Liver (tissue), 9 donors: ENCODE data around the gene TMEM120B. TPM values are rescaled to one million over a fixed set of nuclear protein-coding genes. Genes with fewer than 3 reads are reported as not detected.

Experiments used
- DNase-seq: peaks from one replicate; pipeline ENCODE4 v3.0.0-alpha.2; 2017; ENCODE audit warnings: low spot score
- H3K27ac ChIP-seq, 2 donors: one replicate each; pipeline ENCODE4 v1.7.0; 2013; ENCODE audit warnings: inconsistent platforms in 2 of 2, low read length in 2 of 2, control low read depth in 1 of 2, low read depth in 1 of 2, mild to moderate bottlenecking in 1 of 2
- H3K27me3 ChIP-seq, 4 donors: one replicate each; pipeline versions ENCODE4 v1.6.1 to v1.7.0; 2013; ENCODE audit warnings: low read length in 3 of 4, inconsistent platforms in 1 of 4, mild to moderate bottlenecking in 1 of 4, moderate library complexity in 1 of 4; ENCODE audit not compliant: control insufficient read depth in 4 of 4, insufficient read depth in 4 of 4
- H3K36me3 ChIP-seq, 4 donors: one replicate each; pipeline versions ENCODE4 v1.6.1 to v1.7.0; 2013; ENCODE audit warnings: low read length in 3 of 4, mild to moderate bottlenecking in 3 of 4, low read depth in 1 of 4, moderate library complexity in 1 of 4; ENCODE audit not compliant: control insufficient read depth in 4 of 4, insufficient read depth in 3 of 4
- H3K4me1 ChIP-seq, 4 donors: one replicate each; pipeline versions ENCODE4 v1.6.1 to v1.7.0; 2013; ENCODE audit warnings: low read length in 3 of 4, mild to moderate bottlenecking in 3 of 4, moderate library complexity in 1 of 4; ENCODE audit not compliant: control insufficient read depth in 4 of 4, insufficient read depth in 4 of 4
- H3K4me3 ChIP-seq, 3 donors: one replicate each; pipeline versions ENCODE4 v1.6.1 to v1.7.0; 2013; ENCODE audit warnings: low read length in 3 of 3, control low read depth in 1 of 3, low read depth in 1 of 3, mild to moderate bottlenecking in 1 of 3
- H3K9ac ChIP-seq, 2 donors: one replicate each; pipeline ENCODE4 v1.7.0; 2013; ENCODE audit warnings: low read length in 2 of 2, mild to moderate bottlenecking in 2 of 2, moderate library complexity in 2 of 2, control low read depth in 1 of 2, low read depth in 1 of 2
- H3K9me3 ChIP-seq, 4 donors: one replicate each; pipeline versions ENCODE4 v1.6.1 to v1.7.0; 2013; ENCODE audit warnings: low read length in 3 of 4; ENCODE audit not compliant: control insufficient read depth in 4 of 4
- EGR1 ChIP-seq, 2 donors: IDR thresholded peaks; 2 replicates each; pipeline ENCODE4 v1.6.1; 2016 to 2018; ENCODE audit warnings: antibody characterized with exemption in 2 of 2, low read depth in 2 of 2
- FOXA1 ChIP-seq: IDR thresholded peaks from 2 replicates; pipeline ENCODE4 v1.6.1; 2016; ENCODE audit warnings: antibody characterized with exemption
- FOXA2 ChIP-seq: IDR thresholded peaks from 2 replicates; pipeline ENCODE4 v1.6.1; 2016; ENCODE audit warnings: antibody characterized with exemption
- GABPA ChIP-seq, 2 donors: IDR thresholded peaks in 1 of 2; conservative IDR thresholded peaks in 1 of 2; 2 replicates each; pipeline ENCODE4 v1.6.1; 2016; ENCODE audit warnings: antibody characterized with exemption in 2 of 2, mild to moderate bottlenecking in 1 of 2, moderate library complexity in 1 of 2
- HNF4A ChIP-seq, 2 donors: conservative IDR thresholded peaks; 2 replicates each; pipeline ENCODE4 v1.6.1; 2016; ENCODE audit warnings: antibody characterized with exemption in 2 of 2, mild to moderate bottlenecking in 2 of 2
- HNF4G ChIP-seq: IDR thresholded peaks from 2 replicates; pipeline ENCODE4 v1.6.1; 2016; ENCODE audit warnings: antibody characterized with exemption
- JUND ChIP-seq, 2 donors: IDR thresholded peaks; 2 replicates each; pipeline ENCODE4 v1.6.1; 2016; ENCODE audit warnings: antibody characterized with exemption in 2 of 2
- NR2F2 ChIP-seq: IDR thresholded peaks from 2 replicates; pipeline ENCODE4 v1.6.1; 2016; ENCODE audit warnings: antibody characterized with exemption
- RAD21 ChIP-seq, 2 donors: IDR thresholded peaks; 2 replicates each; pipeline ENCODE4 v1.6.1; 2016; ENCODE audit warnings: antibody characterized with exemption in 2 of 2, mild to moderate bottlenecking in 2 of 2
- RXRA ChIP-seq, 2 donors: IDR thresholded peaks; 2 replicates each; pipeline ENCODE4 v1.6.1; 2017 to 2018; ENCODE audit warnings: antibody characterized with exemption in 2 of 2, mild to moderate bottlenecking in 1 of 2
- SP1 ChIP-seq: IDR thresholded peaks from 2 replicates; pipeline ENCODE4 v1.6.1; 2018; ENCODE audit warnings: antibody characterized with exemption, mild to moderate bottlenecking
- TAF1 ChIP-seq: conservative IDR thresholded peaks from 2 replicates; pipeline ENCODE4 v1.6.1; 2016; ENCODE audit warnings: antibody characterized with exemption, mild to moderate bottlenecking
- YY1 ChIP-seq: IDR thresholded peaks from 2 replicates; pipeline ENCODE4 v1.6.1; 2016; ENCODE audit warnings: antibody characterized with exemption, mild to moderate bottlenecking
- ZBTB33 ChIP-seq: IDR thresholded peaks from 2 replicates; pipeline ENCODE4 v1.6.1; 2016; ENCODE audit warnings: antibody characterized with exemption
- WGBS: extraction: QIAGEN DNeasy Blood & Tissue Kit; methylation state at CpG from one replicate; pipeline ENCODE4 v1.1.7; 2013; 5-methylcytosine and 5-hydroxymethylcytosine counted together
- polyA plus RNA-seq, 2 donors: library from polyadenylated mRNA; stranded (reverse) in 1 of 2; unstranded in 1 of 2; fragments of 200-250 nt in 1 of 2; fragments of >200 nt in 1 of 2; fragmentation: Nextera tagmentation in 1 of 2; extraction: Ambion mirVana in 1 of 2; gene quantifications; one replicate each; pipeline versions ENCODE4 v1.2.1 to v1.2.3, GENCODE V29; 2013 to 2015
- total RNA-seq, 2 donors: library from RNA; depleted of rRNA; stranded (reverse); fragments of >200 nt; gene quantifications; one replicate each; pipeline ENCODE4 v1.2.3, GENCODE V29; 2014
- TF ChIP-seq, protein P1 (sequence below): fragments of 150-350 bp; IDR thresholded peaks from 2 replicates; pipeline ENCODE4 v1.5.1; 2017; ENCODE audit warnings: improper control_type of control experiment, low read depth, low read length; ENCODE audit not compliant: missing input control
- TF ChIP-seq, protein P2 (sequence below): IDR thresholded peaks from 2 replicates; pipeline ENCODE4 v1.6.1; 2016; ENCODE audit warnings: antibody characterized with exemption
- TF ChIP-seq, protein P3 (sequence below): IDR thresholded peaks from 2 replicates; pipeline ENCODE4 v1.6.1; 2016; ENCODE audit warnings: antibody characterized with exemption, mild to moderate bottlenecking
- TF ChIP-seq, protein P4 (sequence below): IDR thresholded peaks from 2 replicates; pipeline ENCODE4 v1.6.1; 2016; ENCODE audit warnings: antibody characterized with exemption
- donor health status: healthy.
- donor health status: healthy.
- donor health status: healthy.
- donor health status: healthy.
- donor health status: healthy.

Gene TMEM120B
- total and polyA plus RNA-seq, 4 donors = 1.6 to 9.2 (median 3.4) TPM

- no peak for TF ChIP-seq NR2F2
- TF ChIP-seq ZBTB33 = no peak
- TF ChIP-seq, protein P1, sequence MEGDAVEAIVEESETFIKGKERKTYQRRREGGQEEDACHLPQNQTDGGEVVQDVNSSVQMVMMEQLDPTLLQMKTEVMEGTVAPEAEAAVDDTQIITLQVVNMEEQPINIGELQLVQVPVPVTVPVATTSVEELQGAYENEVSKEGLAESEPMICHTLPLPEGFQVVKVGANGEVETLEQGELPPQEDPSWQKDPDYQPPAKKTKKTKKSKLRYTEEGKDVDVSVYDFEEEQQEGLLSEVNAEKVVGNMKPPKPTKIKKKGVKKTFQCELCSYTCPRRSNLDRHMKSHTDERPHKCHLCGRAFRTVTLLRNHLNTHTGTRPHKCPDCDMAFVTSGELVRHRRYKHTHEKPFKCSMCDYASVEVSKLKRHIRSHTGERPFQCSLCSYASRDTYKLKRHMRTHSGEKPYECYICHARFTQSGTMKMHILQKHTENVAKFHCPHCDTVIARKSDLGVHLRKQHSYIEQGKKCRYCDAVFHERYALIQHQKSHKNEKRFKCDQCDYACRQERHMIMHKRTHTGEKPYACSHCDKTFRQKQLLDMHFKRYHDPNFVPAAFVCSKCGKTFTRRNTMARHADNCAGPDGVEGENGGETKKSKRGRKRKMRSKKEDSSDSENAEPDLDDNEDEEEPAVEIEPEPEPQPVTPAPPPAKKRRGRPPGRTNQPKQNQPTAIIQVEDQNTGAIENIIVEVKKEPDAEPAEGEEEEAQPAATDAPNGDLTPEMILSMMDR = no peak
- peak; percentile 26 for TF ChIP-seq RXRA (IDR thresholded peaks at IDR 0.05)
- TF ChIP-seq EGR1 (IDR thresholded peaks at IDR 0.05; ENCODE audit: low read depth in 2 of 2) = peak in 1 of 2 donors; percentile 16
- TF ChIP-seq FOXA2 = no peak
- peak in 1 of 2 donors; percentile 42 for TF ChIP-seq JUND (IDR thresholded peaks at IDR 0.05)
- TF ChIP-seq GABPA (IDR thresholded peaks at IDR 0.05 in 1 of 2, conservative IDR thresholded peaks at IDR 0.05 in 1 of 2) = no peak
- TF ChIP-seq, protein P2, sequence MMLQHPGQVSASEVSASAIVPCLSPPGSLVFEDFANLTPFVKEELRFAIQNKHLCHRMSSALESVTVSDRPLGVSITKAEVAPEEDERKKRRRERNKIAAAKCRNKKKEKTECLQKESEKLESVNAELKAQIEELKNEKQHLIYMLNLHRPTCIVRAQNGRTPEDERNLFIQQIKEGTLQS = peak; percentile 29
- peak; percentile 75 for TF ChIP-seq SP1
- TF ChIP-seq FOXA1 = no peak
- TF ChIP-seq, protein P3, sequence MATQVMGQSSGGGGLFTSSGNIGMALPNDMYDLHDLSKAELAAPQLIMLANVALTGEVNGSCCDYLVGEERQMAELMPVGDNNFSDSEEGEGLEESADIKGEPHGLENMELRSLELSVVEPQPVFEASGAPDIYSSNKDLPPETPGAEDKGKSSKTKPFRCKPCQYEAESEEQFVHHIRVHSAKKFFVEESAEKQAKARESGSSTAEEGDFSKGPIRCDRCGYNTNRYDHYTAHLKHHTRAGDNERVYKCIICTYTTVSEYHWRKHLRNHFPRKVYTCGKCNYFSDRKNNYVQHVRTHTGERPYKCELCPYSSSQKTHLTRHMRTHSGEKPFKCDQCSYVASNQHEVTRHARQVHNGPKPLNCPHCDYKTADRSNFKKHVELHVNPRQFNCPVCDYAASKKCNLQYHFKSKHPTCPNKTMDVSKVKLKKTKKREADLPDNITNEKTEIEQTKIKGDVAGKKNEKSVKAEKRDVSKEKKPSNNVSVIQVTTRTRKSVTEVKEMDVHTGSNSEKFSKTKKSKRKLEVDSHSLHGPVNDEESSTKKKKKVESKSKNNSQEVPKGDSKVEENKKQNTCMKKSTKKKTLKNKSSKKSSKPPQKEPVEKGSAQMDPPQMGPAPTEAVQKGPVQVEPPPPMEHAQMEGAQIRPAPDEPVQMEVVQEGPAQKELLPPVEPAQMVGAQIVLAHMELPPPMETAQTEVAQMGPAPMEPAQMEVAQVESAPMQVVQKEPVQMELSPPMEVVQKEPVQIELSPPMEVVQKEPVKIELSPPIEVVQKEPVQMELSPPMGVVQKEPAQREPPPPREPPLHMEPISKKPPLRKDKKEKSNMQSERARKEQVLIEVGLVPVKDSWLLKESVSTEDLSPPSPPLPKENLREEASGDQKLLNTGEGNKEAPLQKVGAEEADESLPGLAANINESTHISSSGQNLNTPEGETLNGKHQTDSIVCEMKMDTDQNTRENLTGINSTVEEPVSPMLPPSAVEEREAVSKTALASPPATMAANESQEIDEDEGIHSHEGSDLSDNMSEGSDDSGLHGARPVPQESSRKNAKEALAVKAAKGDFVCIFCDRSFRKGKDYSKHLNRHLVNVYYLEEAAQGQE = peak; percentile 93
- TF ChIP-seq YY1 = peak; percentile 99
- no peak for TF ChIP-seq HNF4A (conservative IDR thresholded peaks at IDR 0.05)
- peak in 1 of 2 donors; percentile 4 for TF ChIP-seq RAD21 (IDR thresholded peaks at IDR 0.05)
- TF ChIP-seq, protein P4, sequence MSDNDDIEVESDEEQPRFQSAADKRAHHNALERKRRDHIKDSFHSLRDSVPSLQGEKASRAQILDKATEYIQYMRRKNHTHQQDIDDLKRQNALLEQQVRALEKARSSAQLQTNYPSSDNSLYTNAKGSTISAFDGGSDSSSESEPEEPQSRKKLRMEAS = peak; percentile 6
- TF ChIP-seq HNF4G = no peak
- TF ChIP-seq TAF1 = peak; percentile 99
- Histone ChIP-seq H3K27me3 (no peaks in the 10 kb centered on the region), H3K9ac (peak overlapping the region; percentile 83 to 99), H3K4me3 (peak overlapping the region; percentile 66 to 93 (median 76)), H3K27ac (peak overlapping the region; percentile 99 to 100), H3K9me3 (no peaks in the 10 kb centered on the region), H3K4me1 (peaks cover 4 to 46% (median 34%) of the 10 kb centered on the region in 4 donors), H3K36me3 (peaks cover 0 to 2% (median 0%) of the 10 kb centered on the region in 4 donors)
- WGBS = 1% methylated on average over 65 of the region's 65 CpGs
- DNase-seq = peak; percentile 92
Measured at GRCh38 chr12:121802843-121803698, 90.5 kb downstream of the TMEM120B start.
